Kasumi-1 (cell line): ENCODE measurements around the gene MBD1.
A peak's percentile ranks its signal among the peaks of the same experiment; 100 is the strongest.
"Not testable (repeated sequence)": the region's sequence is repeated elsewhere in the genome, so short reads cannot be mapped to it uniquely, and the experiment has no call there.

ENCODE experiments used
- DNase-seq, 2 experiments: peaks; one replicate each; lab custom pipeline; 2025; lab: John Stamatoyannopoulos, UW

The MBD1 gene

GRCh38 chr18:50281295-50281971 is at the start of gene MBD1:
Gene MBD1 (minus strand): TSS chr18:50281523. CDS start chr18:50279992, 1,531 bp downstream.
- peak; percentile 95 to 99 for DNase-seq

DNA sequence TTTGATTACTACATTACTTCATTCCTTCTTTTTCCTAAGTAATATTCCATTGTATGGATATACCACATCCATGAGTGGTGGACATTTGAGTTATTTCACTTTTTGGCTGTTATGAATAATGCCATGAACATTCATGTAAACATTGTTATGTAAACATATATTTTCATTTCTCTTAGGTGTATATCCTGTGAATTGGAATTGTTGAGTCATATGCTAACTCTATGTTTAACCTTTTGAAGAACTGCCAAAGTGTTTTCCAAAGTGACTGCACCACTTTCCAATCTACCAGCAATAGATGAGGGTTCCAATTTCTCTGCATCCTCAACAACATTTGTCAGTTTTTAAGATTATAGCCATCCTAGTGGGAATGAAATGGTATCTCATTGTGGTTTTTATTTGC is 48.9 kb upstream of the MBD1 start:
- no peak for DNase-seq

DNA sequence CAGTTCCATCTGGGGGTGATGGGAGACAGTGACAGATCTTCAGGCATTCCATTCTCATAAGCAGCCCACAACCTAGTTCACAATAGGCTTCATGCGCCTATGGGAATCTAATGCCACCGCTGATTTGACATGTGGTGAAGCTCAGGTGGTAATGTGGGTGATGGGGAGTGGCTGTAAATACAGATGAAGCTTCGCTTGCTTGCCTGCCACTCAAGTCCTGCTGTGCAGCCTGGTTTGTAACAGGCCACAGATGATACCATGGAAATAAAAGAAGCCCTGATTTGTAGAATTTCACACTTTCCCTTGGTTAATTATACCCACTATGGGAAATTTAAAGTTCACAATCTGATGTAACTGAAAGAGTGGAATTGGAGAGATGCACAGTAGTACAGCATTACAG is 46.7 kb upstream of the MBD1 start:
- no peak for DNase-seq

- DNase-seq = no peak
Observed at GRCh38 chr18:50320719-50321118, 39.4 kb upstream of the MBD1 start.

GRCh38 chr18:50315100-50315871 is 34.0 kb upstream of the MBD1 start:
- DNase-seq = no peak

DNA sequence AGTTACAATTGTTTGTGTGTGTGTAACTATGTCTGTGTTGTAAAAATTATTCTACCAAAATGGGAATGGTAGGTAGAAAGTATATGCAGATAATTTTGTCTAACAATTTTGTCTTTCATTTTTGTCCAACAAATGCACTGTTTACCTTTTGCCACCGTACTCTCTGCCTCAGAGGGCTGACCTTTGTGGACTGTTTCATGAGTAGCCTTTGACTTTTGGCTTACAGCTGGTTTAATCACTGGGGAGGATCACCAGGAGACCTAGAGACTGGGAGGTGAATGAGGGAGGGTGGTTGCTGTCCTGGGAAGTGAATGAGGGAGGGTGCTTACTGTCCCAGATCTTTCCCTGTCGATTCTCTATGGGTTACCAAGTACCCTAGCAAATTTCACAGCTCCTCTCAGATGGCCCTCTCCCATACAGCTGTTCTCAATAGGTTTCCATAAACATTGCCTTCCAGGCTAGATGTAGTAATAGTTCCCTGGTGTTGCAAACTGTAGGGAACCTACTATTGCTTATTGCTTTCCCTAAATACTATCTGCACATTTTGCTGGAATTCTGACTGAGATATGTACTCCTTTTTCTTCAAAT is 32.6 kb upstream of the MBD1 start:
- no peak for DNase-seq

GRCh38 chr18:50313031-50313607 is 31.8 kb upstream of the MBD1 start:
- no peak for DNase-seq

DNA sequence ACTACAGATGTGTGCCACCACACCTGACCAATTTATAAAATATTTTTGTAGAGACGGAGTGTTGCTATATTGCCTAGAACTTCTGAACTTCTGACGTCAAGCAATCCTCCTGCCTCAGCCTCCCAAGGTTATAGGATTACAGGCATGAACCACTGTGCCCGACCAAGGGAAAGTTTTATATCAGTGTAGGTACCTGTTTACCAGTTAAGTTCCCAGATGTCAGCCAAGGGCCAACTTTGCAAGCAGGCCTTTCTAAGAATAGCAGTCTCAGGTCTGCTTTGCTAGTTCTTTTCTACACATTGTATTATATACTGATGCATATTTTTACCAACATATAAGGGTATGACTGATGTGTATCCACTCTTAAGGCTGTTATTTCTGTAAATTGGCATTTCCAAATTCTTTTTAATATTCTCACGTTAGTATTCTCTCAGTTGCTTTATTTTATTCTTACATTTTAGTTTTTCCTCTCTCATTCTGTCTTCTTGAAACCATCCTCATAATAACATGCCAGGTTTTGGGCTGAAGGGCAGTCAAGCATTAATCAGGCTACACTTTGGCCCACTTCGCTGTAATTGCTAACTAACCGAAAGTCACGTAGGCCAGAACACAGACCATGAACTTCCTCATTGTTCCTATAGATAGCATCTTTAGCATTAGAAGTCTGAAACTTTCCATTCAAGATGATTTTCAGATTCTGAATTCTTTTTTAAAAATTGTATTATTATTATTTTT is 31.1 kb upstream of the MBD1 start:
- no peak for DNase-seq

- no peak for DNase-seq
Observed at GRCh38 chr18:50311650-50312049, 30.3 kb upstream of the MBD1 start.

DNA sequence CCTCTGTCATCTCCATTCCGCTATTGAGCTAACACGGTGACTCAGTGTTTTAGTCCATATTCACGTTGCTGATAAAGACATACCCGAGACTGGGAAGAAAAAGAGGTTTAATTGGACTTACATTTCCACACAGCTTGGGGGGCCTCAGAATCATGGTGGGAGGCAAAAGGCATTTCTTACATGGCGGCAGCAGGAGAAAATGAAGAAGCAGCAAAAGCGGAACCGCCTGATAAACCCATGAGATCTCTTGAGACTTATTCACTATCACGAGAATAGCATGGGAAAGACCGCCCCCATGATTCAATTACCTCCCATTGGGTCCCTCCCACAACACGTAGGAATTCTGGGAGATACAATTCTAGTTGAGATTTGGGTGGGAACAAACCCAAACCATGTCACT is 28.8 kb upstream of the MBD1 start:
- no peak for DNase-seq

DNA sequence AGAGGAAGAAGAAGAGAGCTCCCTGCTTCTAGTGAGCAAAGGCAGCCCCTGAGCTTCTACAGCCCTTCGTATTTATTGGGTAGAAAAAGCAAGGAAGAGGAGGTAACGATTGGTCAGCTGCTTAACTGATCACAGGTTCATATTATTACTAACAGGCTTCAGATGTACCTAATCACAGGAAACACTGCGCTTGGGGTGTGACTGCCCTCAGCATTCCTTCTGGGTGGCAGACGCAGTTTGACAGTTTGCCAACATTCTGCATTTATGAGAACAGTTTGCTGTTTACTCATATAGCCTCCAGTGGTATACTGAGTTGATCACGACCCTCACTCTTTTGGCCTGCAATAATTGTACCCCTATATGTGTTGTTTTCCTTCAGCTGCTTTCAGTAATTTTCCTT is 27.5 kb upstream of the MBD1 start:
- DNase-seq = not testable (repeated sequence)

- peak; percentile 94 to 95 for DNase-seq
Observed at GRCh38 chr18:50307738-50308470, 26.6 kb upstream of the MBD1 start.

- no peak for DNase-seq
Observed at GRCh38 chr18:50307400-50307737, 26.0 kb upstream of the MBD1 start.

DNA sequence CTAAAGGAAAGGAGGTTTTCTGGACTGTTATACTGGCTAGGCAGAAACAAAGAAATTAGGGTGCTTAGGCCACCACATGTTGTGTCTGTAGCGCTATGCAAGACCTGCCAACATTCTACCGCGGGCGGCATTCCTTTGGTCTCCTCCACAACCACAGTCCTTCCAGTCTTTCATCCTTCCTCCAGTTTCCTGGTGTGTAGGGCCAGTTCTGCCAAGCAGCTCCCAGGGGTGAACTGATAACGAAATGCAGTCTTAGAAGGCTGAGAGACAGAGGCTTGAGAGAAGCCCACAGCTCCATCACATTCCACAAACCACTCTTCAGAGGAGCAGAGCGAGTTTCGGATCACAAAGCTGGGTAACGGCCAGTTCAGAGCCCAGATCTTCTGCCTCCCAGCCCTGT is 25.6 kb upstream of the MBD1 start:
- DNase-seq = no peak

GRCh38 chr18:50301074-50301473 is 19.8 kb upstream of the MBD1 start:
- DNase-seq = no peak

- no peak for DNase-seq
Observed at GRCh38 chr18:50299626-50300388, 18.5 kb upstream of the MBD1 start.

GRCh38 chr18:50298443-50299284 is 17.3 kb upstream of the MBD1 start:
- no peak for DNase-seq

GRCh38 chr18:50297621-50298442 is 16.5 kb upstream of the MBD1 start:
- peak; percentile 76 to 78 for DNase-seq

- DNase-seq = no peak
Observed at GRCh38 chr18:50293039-50293438, 11.7 kb upstream of the MBD1 start.
